ENCODE results near the gene TBX4.

The TBX4 gene

GRCh38 chr17:61455324-61456060, 3.3 kb downstream of the TBX4 start:
- no peak for DNase-seq

GRCh38 chr17:61456061-61456681, 3.9 kb downstream of the TBX4 start:
- no peak for DNase-seq

- DNase-seq = no peak
Observed at GRCh38 chr17:61456688-61457225, 4.5 kb downstream of the TBX4 start.

- DNase-seq = no peak
Observed at GRCh38 chr17:61457226-61457983, 5.2 kb downstream of the TBX4 start.

GRCh38 chr17:61458000-61458399, 5.8 kb downstream of the TBX4 start:
- no peak for DNase-seq

- no peak for DNase-seq
Observed at GRCh38 chr17:61458421-61459141, 6.4 kb downstream of the TBX4 start.

GRCh38 chr17:61459142-61459809, 7.1 kb downstream of the TBX4 start:
- DNase-seq = no peak

GRCh38 chr17:61459939-61460718, 7.9 kb downstream of the TBX4 start:
- DNase-seq = no peak

- no peak for DNase-seq
Observed at GRCh38 chr17:61460796-61461585, 8.8 kb downstream of the TBX4 start.

- no peak for DNase-seq
Observed at GRCh38 chr17:61461586-61461966, 9.4 kb downstream of the TBX4 start.

- DNase-seq = no peak
Observed at GRCh38 chr17:61461967-61462718, 9.9 kb downstream of the TBX4 start.

GRCh38 chr17:61462719-61463315, 10.6 kb downstream of the TBX4 start:
- DNase-seq = no peak

GRCh38 chr17:61463316-61464129, 11.3 kb downstream of the TBX4 start:
- DNase-seq = no peak

GRCh38 chr17:61464130-61464842, 12.1 kb downstream of the TBX4 start:
- DNase-seq = no peak

- DNase-seq = no peak
Observed at GRCh38 chr17:61464843-61465180, 12.6 kb downstream of the TBX4 start.

- no peak for DNase-seq
Observed at GRCh38 chr17:61465550-61466237, 13.5 kb downstream of the TBX4 start.

- no peak for DNase-seq
Observed at GRCh38 chr17:61466246-61466645, 14.0 kb downstream of the TBX4 start.
